Testis (tissue), 2 donors: ENCODE results near the gene RABGGTA.

Source experiments
- CTCF ChIP-seq, 3 experiments: fragments of 450-650 bp in 2 of 3; fragments of 200-600 bp in 1 of 3; sonication (generic) in 1 of 3; IDR thresholded peaks; one replicate each; pipeline ENCODE4 v1.5.1; 2016 to 2019; ENCODE audit warnings: antibody characterized with exemption in 3 of 3, mild to moderate bottlenecking in 2 of 3, moderate library complexity in 1 of 3
- POLR2A ChIP-seq: fragments of 450-650 bp; IDR thresholded peaks from one replicate; pipeline ENCODE4 v1.6.1; 2017; ENCODE audit warnings: antibody characterized with exemption, mild to moderate bottlenecking, moderate library complexity

DNA sequence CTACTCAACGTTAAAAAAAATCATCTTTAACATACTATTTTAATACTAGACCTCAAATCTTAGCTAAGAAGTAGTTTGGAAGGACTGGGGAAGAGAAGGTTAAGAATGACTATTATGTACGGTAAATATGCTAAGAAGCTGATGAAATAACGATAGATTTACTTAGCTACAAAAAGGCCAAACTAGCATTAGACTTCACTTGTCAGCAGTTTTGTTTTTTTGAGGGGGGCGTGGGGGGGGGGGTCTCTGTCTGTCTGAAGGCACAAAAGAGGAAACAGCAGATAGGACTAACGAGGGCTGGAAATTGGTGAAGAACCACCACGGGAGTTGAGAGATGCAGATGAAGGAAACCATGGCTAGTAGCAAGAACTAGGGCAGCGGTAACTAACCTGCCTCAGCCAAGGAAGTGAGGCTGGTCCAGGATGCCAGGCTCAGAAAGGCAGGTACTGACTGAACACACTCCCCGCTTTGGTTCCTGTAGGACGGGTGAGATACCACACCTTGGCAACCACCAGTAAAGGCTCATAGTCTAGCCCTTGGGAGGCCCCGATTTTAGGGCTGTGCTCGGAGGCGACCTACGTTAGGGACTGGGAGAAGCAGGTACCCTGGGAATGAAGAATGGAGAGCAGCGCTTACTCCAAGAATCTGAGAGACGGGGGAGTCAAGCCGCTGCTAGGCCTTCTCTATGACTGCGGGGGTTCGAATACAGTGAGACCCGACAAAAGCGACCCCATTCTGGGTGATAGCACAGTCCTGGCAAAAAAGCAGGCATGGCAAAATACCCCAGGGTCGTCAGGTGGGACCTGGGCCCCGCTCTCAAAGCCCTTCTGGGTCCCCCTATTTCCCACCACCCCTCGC lies 39.9 kb downstream of the RABGGTA start:
- no peak for TF ChIP-seq CTCF (IDR thresholded peaks at IDR 0.05)
- no peak for TF ChIP-seq POLR2A
